Glomerular endothelial cell (primary cell): Measurements from ENCODE around the gene CALHM4. TPM values are rescaled to one million over a fixed set of nuclear protein-coding genes. Genes with fewer than 3 reads are reported as not detected.

Source experiments
- DNase-seq: peaks from one replicate; pipeline ENCODE4 v3.0.0-alpha.2; 2011; ENCODE audit warnings: low read depth, low spot score; ENCODE audit errors: extremely low read depth
- total RNA-seq: library from RNA; depleted of rRNA; stranded (reverse); fragments of >200 nt; gene quantifications from 2 replicates; pipeline ENCODE4 v1.2.3, GENCODE V29; 2015

Gene CALHM4
- total RNA-seq, 1 donor from 2014 or later, result not detected

DNA sequence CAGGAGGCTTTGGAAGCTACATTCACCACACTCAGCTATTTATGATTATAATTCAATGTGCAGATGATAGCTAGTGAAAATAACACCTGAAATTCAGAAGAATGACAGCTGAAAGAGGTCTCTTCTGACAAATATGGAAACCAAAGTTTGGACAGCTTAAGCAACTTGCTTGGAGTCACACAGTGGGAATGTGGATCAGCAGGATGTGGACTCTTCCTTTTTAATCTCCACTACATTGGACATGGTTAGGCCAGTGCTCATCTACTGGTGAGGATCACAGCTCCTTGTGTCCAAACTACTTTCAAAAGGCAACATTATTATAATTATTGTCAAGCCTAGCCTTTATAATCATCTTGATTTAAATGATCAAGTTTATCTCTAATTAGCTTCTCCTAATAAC lies 18.4 kb upstream of the CALHM4 start:
- DNase-seq, result no peak

DNA sequence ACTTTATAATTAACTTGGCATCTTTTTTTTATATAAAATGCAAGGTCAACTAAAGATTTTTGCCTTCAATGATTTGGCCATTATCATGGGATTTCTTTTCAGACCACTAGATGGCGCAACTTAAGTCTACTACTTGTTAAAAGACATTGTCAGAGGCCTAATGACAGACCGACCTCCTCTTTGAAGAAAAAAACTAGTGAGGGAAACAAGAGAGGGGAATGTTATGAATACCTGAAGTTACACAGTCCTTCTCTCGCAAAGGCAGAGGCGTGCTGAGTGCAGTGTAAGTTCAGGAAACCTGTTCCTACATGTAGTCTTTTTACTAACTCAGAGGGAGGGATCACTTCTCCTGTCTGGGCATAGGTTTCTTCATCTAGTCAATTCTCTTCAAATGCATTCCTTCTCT lies 17.3 kb upstream of the CALHM4 start:
- peak; percentile 62 for DNase-seq

DNA sequence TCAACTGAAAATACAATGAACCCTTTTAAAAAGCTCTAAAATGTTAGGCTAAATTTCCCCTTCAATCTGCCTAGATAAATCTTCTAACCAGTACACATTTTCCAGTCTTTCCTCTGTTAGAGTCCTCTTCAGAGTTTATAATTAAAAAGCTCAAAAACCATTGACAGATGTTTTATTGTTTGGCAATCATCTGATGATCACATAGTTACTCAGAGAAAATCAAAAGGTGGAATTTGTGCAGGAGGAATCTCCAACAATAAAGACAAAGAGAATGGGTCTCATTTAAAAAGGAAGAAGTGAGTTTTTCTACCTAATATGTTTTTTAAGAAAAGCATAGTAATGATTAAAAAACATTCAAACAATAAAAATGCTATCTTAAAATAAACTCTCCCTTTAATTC lies 11.1 kb upstream of the CALHM4 start:
- DNase-seq, result no peak

DNA sequence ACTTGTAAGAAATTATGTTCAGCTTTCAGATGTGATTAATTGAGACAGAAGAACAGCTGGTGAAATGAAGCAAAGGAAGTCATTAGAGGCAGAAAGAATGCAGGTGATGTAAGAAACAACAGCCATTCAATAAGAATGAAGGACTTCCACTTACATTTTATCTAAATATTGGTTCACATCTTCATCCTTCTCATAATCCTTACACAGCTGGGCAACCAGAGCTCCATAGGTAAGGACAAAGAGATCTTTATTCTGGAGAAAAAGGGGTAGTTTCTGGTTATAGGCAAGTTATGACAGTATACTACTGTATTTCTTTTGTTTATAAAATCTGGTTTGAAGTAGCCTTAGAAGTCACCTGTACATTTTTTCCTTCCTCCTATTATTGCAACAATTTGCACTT lies 10.4 kb upstream of the CALHM4 start:
- DNase-seq, result no peak

DNA sequence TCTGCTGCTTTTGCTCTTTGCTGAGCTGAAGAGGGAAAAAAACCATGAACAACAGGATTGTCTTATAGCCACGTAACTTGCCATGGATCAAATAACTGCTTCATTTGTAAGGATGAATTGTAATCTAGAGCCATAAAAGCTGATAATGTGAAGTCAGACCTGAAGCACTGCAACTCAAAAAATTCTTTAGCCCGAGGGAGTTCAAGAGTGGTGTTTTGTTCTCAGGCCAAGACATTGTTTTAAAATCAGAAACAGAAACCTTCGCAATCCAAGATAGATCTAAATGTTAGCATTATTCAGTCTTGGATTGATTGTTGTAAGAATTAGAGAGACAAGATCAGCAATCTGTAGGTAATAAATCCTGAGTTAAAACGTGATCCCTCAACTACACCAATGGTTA lies 7.9 kb upstream of the CALHM4 start, which contains the start of gene TRAPPC3L:
Gene TRAPPC3L (minus strand): TSS at position 34 of the 400 bp plus-strand sequence. CDS start 170 bp downstream, outside the sequence.
- no peak for DNase-seq

DNA sequence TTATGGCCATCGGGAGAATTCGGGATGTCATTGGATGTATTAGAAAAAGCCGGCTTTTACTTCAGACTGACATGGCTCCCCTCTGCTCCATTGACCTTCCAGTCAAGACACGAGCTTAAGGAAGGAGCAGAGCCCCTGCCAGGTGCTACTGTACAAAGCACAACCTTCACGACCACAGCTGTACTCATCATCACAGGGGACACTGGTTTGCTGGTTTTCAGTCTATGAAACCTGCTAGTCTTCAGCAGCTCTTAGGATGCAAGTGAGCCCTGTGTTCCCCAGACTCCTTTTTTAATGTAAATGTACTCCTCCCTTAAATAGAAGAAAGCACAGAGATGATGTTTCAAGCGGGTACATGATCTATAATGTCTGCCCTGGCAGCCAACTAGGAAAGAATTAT lies 6.2 kb upstream of the CALHM4 start:
- DNase-seq, result no peak

DNA sequence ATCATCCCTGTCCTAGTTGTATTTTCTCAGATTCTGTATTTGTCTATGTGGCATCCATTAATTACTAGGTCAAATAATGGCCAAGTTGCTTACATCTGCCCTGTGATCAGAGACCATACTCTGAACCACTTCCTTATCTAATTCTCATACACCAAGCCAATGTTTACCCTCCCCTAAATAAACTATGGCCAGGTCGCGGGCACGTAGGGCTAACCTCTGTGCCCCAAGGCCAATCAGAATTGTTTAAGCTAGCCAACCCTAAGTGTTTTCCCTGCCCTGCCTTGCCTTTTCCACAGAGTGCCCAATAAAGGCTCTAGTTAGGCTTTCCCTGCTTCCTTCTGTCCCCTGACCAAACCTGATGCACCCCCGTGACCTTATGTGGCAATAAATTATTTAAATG lies 2.8 kb upstream of the CALHM4 start:
- no peak for DNase-seq

DNA sequence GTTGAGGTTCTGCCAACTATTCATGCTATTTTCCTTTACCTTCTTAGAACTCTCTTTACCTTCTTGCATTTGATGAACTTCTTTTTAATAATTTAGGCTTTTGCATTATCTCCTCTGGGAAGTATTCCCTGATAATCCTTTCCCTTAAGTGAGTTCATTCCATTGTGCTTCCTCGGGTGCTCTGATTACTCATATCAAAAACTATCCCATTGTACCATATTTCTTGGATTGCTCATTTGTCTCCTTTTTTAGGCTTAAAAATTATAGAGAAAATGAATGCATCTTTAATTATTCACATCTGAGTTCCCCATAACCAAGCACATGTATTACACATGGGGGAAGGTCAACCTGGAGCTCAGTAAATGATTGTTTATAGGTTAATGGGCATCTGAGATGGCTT lies 2.5 kb downstream of the CALHM4 start:
- no peak for DNase-seq

DNA sequence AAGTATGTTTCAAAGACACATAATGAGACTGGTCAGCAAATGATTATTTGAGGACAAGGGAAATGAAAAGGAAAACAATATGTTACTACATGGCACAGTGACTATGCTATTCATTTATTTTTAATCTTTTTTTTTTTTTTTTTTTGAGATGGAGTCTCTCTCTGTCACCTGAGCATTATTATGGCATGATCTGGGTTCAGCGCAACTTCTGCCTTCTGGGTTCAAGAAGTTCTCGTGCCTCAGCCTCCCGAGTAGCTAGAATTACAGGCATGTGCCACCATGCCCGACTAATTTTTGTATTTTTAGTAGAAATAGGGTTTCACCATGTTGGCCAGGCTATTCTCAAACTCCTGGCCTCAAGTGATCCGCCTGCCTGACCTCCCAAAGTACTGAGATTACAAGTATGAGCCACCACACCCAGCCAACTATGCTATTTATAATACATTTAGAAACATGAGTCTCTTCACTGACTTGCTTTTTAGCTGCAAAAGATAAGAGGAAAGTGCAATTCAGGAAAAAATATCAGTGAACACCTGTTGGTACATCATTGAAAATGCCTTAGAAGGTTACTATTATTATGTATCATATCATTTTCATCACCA lies 3.4 kb downstream of the CALHM4 start:
- DNase-seq, result no peak

DNA sequence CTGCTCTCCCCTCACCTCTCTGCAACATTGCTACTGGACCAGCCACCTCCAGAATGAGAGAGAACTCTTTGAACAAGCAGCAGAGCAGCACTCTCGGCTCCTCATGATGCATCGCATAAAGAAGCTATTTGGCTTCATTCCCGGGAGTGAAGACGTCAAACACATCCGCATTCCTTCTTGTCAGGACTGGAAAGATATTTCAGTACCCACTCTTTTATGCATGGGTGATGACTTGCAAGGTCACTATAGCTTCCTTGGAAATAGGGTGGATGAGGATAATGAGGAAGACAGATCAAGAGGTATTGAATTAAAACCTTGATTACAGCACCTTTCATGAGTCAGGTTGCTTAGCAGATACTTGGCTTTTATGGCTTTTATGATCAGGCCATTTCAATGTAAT lies 4.3 kb downstream of the CALHM4 start:
- DNase-seq, result peak; percentile 77

DNA sequence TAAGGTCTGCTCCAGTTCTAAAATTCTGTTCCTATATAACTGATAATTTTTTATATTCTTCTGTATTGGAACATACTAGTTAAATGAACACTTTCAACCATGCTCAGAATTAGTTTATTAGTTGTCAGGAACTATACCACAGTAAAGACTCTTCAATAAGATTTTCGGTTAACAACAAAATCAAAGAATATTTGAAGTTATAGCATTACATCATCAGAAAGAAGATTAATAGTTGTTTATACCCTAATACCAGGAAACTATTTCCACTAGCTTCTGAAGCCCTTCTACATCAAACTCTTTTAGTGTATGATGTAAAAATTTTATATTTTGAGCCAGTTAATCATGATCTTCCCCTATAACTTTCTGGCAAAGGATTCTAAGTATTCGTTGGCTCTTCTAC lies 6.6 kb downstream of the CALHM4 start:
- no peak for DNase-seq

DNA sequence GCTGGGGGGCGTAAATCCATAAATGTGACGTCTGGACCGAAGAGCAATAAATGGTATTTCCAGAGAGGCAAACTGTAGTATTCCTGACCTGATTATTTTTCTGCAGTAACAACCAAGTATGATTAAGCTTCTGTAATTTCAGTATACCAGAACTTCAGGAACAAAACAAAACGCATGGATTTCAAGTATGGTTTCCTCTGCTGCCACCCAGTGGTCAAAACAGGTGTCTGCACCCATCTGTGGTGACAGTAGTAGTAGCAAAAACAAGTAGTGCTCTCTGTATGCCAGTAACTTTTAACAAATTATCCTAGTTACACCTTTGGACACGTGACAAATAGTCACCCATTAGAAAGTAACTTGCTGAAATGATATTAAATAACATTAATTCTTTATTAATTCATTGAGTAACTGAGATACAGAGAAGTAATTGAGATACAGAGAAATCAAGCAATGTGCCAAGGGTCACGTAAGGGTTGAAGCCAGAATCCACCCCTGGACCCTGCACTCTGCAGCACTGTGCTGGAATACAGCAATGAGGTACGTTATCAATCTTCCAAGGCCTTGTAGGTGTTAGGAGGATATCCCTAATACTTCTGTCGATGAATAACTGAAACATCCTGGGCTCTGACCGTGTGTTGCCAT lies 7.9 kb downstream of the CALHM4 start:
- DNase-seq, result no peak

DNA sequence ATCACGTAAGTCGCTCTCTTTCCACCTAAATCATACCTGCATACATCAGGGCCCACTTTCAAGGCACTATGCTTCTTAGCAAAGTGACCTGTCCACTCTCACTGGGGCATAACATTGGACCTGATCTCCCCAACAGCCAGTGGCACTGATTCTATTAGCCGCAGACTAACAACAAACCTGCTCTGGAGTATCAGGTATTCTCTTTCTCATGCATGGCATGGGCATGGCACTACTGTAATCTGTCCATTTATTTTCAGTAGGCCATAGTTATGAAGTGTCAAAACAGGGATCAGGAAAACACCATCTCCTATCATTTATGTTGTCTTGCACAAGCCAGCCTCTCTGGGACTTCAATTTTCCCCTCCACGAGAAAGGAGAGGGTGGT lies 8.5 kb downstream of the CALHM4 start:
- no peak for DNase-seq

DNA sequence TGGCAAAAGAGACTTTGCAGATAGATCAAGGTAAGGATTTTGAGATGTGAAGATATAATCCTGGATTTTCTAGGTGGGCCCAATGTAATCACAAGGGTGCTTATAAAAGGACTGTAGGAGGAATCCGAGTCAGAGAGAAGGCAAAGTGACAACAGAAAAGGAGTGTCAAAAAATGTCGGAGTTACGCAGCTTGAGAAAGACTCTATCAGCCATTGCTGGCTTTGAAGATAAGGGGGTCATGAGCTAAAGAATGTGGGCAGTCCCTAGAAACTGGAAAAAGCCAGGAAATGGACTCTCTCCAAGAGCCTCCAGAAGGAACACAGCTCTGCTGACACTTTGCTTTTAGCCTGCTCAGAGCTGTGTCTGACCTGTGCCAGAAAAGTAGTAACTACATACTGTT lies 9.1 kb downstream of the CALHM4 start:
- DNase-seq, result no peak

DNA sequence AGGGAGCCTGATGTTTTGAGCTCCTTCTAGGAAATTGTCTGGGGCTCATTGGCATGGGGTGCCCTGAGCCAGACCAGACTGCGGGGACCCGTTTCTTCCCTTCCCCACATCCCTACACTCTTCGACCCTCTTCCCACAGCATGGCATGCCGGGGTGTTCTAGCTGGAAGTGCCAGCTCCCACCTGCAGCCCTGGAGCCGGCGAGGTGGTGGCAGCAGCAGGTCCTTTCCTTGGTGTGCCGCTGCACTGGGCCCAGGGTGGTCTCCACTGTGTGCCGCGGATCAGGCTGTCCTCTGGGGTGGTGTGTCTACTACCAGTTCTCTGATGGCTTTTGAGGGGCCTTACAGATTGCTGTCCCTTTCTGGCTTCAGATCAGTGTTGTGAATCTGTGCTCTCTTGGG lies 10.3 kb downstream of the CALHM4 start:
- no peak for DNase-seq

DNA sequence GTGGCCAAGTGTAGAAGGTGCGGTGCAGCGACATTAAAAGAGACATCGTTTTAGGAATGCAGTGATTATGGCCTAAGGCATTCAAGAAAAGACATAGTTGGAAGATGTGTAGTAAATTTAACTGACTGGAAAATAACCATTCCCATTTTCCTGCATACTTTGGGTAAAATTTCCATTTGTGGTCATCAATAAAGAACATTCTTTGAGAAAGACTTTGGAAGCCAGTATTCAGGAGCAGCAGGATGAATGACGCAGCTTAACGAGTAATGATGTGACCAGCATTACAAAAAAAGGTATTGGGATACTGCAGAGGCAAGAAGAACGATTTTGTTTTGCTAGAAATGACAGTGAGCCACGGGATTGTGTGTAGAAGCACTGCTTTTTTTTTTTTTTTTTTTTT lies 10.8 kb downstream of the CALHM4 start:
- DNase-seq, result no peak

DNA sequence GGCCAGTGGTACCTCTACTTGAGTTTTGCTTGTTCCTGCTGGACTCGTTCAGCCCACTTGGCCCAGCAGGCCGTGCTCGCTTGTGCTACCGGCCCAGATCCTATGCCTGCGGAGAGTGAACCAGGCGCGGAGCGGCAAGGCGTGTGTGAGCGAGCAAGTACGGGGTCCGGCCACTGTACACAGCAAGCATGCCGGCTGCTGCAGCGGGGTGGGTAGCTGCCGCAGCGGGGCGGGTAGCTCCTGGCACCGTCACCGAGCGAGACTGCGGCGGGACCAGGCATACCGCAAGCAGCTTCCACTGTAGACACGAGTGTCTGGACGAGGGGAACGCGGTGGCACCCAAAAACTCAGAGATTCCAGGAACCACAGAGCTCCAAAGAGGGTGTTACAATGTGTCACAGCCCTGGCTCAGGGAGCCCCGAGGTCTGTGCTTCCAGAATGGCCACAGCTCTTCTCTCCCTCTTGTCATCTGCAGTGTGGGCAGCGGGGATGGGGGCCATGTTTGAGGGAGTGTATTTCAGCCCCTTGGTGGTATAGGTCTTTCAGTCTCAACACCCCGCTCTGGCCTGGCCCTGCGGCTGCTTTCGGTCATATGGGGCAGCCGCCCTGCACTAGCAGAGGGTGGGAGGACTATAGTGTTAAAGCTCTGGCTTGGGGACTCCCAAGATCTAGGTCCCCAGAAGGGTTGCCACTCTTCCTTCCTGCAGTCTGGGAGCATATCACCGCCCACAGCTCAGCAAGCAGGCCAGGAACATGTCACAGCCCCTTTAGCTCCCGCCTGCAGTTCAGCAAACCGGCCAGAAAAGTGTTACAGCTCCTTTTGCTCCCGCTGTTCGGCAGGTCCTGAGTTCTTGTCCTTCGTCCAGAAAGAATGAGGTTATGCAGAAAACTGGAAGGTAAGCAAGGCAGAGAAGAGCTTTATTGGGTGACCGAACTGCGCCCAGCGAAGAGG lies 11.6 kb downstream of the CALHM4 start:
- no peak for DNase-seq

DNA sequence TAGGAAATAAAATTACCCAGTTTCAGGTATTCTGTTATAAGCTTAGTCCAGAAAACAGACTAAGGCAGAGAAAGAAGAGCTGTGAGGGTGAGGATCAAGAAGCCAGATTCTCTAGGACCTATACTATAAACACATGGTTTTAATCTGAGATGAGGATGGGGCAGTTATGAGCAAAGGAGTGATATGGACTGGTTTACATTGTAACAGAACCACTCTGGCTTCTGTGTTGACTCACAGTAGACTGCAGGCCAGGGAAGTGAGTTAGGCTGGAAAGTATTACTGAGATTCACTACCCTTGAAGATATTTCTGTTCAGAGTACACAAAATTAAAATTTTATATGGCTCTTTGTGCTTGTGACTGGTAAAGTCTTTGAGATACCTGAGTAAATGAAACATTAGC lies 14.6 kb downstream of the CALHM4 start:
- DNase-seq, result no peak

DNA sequence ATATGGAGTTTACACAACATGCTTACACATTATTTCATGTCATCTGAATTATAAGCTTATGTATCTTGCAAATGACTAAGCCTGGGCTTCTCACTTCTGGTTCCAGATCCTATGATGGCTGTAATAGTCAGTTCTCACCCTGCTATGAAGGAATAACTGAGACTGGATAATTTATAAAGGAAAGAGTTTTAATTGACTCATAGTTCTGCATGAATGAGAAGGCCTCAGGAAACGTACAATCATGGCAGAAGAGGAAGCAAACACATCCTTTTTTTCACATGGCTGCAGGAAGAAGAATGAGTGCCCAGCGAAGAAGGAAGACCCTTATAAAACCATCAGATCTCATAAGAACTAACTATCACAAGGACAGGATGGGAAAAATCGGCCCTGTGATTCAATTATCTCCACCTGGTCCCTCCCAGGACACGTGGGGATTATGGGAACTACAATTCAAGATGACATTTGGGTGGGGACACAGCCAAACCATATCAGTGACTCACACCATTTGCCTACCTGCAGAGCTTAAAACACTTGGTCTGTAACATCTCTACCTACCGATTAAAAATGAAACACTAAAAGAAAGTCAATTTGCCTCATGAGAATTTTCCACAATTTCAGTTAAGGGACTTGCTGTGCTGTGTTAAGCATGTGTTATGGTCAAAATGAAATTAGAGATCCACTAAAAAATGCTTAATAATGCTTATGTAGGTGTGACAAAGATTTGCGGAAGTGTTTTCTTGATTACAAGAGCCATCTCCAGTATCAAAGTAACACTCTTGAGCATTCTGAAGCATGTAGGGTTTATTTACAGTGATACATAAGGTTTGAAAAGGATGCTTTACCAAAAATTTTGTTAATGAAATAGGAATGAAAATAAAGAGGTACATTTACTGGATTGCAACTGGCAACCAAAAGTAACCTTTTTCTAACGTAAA lies 15.5 kb downstream of the CALHM4 start:
- no peak for DNase-seq

DNA sequence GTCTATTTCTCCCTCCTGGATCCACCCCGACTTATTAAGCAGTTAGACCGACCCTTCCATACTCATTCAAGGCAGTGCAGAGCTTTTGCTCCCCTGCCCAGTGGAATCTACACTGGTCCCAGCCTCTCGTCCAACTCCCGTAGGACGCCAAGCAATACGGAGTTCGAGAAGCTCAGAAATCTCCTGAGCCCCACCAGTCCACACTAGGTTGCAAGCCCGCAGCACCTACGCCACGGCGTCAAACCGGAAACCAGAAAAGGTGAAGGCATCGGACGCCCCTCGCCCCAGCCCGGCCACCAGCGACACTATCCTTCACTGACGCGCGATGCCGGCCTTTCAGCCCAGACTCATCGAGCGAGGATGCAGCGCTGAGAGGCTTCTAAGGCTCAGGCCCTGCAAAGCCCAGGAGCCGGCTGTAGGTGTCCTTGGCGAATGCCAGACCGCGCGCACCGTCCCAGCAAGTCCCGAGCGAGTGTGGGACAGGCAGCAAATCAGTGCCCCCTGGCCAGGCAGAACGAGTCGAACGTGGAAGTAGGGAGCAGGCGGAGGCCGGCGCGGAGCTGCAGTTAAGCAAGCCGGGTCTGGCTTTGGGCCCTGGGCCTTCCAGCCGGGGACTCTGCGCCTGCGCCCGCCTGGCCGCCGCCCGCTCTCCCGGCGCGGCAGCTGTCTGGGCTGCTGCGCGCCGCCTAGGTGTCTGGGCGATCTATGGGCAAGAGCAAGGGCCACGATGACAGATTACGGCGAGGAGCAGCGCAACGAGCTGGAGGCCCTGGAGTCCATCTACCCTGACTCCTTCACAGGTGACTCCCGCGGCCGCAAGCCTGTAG lies 17.5 kb downstream of the CALHM4 start, which contains the start of gene RWDD1:
Gene RWDD1 (plus strand): TSS at position 649 of the 827 bp plus-strand sequence. CDS start 79 bp downstream, at position 728.
- DNase-seq, result peak; percentile 88
